Stimulated activated CD4-positive, alpha-beta T cell treated with anti-CD3 and anti-CD28 coated beads, Interleukin-15, amount 100 ng/mL, for 48 hours (primary cell): ENCODE measurements around the gene VAV2.
"Not testable (repeated sequence)": the region's sequence is repeated elsewhere in the genome, so short reads cannot be mapped to it uniquely, and the experiment has no call there.

Experiments
- DNase-seq, 2 donors: peaks; one replicate each; pipeline ENCODE4 v3.0.0-alpha.2; 2020; ENCODE audit warnings: low read depth in 2 of 2

Gene VAV2

GRCh38 chr9:133917375-133917774, 74.7 kb downstream of the VAV2 start:
- no peak for DNase-seq

DNA sequence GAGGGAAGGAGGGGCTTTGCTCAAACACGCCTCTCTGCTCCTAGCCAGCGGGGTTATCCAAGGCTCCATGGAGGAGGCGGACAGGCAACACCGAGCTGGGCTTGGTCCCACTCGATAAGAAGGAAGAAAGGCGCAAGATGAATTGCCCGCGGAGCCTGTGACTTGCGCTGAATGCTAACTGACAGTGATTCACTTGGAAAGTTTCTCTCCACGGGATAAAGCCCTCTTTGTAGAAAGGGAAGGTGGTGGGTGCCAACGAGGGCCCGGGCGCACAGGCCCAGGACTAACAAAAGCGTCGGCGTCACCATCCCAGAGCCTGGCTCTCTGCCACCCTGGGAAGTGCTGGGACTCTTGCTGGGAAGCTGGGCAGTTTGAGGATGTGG, 76.0 kb downstream of the VAV2 start:
- no peak for DNase-seq

- no peak for DNase-seq
Measured at GRCh38 chr9:133915534-133916158, 76.5 kb downstream of the VAV2 start.

DNA sequence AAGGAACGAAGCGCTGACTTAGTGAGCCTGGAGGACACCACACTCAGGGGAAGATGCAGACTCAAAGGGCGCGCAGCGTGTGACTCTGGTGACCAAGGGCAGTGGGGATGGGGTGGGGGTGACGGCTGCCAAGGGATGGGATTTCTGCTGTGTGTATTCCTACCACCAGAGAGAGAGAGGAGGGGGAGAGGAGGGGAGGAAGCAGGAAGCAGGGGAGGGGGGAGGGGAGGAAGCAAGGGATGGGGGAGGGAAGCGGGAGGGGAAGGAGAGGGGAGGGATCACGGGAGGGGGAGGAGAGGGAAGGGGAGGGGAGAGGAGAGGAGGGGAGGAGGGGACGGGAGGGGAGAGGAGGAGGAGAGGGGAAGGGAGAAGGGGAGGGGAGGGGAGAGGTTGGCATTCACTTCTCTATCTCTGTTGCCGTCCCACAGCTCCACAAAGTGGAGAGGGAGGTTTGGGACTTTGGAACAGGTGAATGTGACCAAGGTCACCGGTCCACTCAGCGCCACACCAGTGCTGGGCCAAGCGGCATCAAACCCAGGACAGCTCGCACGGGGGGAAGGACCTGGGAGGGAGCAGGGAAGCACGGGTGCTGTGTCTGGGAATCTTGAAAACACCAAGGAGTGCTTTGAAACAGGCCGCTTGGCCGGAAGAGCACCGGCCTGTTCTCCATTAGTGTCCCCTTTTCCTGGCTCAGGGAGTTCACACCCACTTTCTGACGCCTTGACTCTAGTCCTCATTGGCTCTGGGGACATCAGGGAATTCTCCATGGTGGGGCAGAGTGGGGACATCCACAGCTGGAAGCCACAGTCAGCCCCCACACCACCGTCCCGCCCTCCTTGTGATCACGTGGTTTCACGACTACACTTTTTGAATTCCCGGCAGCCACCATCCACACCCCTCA, 77.4 kb downstream of the VAV2 start:
- no peak for DNase-seq

GRCh38 chr9:133913571-133914369, 78.4 kb downstream of the VAV2 start:
- DNase-seq = no peak

DNA sequence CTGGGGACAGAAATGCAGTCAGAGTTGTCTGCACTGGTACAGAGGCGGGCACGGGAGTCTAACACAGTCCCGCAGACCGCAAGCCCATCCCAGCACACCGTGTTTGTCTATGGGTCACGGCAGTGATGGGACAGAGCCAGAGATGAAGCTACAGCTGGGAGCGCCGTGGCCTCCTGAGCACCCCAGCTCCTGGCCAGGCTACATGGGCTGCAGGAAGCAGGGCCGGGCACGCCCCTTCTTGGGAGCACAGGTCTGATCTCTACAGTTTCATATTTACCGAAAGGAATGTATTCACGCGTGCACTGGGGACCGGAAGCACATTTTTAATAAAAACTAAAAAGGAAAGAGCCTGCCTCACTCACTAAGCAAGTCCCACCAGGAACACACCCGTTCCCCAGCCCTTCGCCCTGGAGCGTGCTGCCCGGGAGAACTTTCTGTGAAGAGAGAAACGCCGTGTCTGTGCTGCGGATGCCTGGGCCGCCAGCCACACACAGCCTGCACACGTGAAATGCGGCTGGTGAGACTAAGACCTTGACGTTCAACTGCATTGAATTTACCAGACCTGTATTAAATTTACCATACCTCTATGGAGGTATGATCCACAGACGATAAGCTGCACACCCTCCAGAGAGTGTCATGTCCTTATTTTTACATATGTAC, 81.1 kb downstream of the VAV2 start:
- DNase-seq = no peak

GRCh38 chr9:133906932-133907910, 84.9 kb downstream of the VAV2 start:
- no peak for DNase-seq

- DNase-seq = no peak
Measured at GRCh38 chr9:133906218-133906617, 85.9 kb downstream of the VAV2 start.

DNA sequence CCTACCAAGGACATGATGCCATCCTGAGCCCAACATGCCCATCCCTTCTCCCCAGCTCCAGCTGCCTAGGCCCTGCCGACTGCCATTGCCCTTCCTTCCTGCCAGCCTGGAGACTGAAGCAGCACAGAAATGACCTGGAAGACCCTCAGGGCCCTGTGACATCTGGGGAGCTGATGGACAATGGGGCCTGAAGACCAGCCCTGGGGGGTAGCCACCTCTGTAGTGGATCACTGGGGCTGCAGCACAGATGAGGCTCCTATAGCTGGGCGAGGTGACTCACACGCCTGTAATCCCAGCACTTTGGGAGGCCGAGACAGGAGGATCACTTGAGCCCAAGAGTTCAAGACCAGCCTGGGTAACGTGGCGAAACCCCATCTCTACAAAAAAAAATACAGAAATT, 86.6 kb downstream of the VAV2 start:
- DNase-seq = no peak

GRCh38 chr9:133904346-133905090, 87.6 kb downstream of the VAV2 start:
- no peak for DNase-seq

- DNase-seq = no peak
Measured at GRCh38 chr9:133901184-133901835, 90.8 kb downstream of the VAV2 start.

DNA sequence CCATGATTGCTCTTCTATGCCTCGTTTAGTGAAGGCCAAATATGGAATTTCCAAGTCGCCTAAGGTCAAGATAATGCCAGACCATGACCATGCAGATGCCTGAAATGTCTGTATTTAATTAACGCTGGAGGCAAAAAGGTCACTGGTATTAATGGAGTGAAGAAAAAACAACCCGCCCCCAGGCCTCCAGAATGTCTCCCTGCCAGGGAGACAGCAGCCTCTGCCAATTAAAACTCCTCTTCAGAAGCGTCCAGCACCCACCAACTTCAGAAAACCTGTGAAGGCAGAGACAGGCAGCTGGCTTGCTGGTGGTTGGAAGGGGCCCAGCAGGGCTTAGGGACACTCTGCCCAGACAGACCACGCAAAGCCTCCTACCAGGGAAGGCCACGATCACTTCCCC, 94.4 kb downstream of the VAV2 start:
- no peak for DNase-seq

DNA sequence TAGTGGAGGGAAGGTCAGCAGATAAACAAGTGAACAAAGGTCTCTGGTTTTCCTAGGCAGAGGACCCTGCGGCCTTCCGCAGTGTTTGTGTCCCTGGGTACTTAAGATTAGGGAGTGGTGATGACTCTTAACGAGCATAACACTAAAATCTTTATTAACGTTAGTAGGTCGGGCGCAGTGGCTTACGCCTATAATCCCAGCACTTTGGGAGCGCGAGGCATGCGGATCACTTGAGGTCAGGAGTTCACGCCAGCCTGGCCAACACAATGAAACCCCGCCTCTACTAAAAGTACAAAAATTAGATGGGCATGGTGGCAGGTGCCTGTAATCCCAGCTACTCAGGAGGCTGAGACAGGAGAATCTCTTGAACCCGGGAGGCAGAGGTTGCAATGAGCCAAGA, 96.1 kb downstream of the VAV2 start:
- not testable (repeated sequence) for DNase-seq

- DNase-seq = no peak
Measured at GRCh38 chr9:133895335-133895734, 96.8 kb downstream of the VAV2 start.

GRCh38 chr9:133894377-133895321, 97.5 kb downstream of the VAV2 start:
- DNase-seq = no peak

DNA sequence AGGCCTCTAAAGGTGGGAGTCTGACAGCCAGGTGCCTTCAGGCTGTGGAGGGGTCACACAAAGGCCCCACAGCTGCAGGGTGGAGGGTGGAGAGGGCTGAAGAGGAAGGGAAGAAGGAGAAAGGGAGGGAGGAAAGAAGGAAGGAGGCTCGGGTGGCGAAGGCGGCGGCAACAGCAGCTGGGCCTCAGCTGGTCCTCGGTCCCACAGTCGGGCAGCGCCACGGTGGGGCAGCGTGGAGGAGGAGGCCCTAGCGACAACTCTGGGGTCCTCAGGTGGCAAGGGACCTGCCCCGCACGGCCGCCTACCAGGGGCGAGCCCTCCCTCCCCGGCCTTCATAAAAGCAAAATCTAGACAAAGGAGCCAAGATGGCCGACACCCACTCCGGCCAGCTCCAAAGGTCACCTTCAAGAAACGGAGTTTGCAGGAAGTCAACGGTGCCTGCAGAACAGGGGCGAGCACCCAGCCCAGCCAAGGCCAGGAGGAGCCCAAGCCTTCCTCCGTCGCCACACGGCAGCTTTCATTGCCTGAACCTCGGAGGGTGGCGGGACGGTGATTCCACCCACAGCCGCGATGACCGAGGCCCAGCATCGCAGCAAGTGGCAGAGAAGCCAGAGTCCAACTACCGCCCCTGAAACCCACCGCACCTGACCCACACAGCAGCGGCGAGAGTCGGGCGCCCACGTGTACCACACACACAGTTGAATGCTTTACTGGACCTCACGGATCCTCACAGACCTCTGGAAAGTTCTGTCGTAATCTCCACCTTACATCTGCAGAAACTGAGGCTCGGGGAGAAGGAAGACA, 98.7 kb downstream of the VAV2 start:
- DNase-seq = no peak

GRCh38 chr9:133892193-133892920, 99.8 kb downstream of the VAV2 start:
- no peak for DNase-seq
